HG03135 (cell line): ENCODE data around the gene SKOR1.

Experiments used
- ATAC-seq: cut with Tn5 transposase; IDR thresholded peaks from one replicate; pipeline ENCODE4 v1.9.1; 2021; ENCODE audit warnings: mild to moderate bottlenecking, moderate library complexity; ENCODE audit not compliant: unreplicated experiment

SKOR1 gene

DNA sequence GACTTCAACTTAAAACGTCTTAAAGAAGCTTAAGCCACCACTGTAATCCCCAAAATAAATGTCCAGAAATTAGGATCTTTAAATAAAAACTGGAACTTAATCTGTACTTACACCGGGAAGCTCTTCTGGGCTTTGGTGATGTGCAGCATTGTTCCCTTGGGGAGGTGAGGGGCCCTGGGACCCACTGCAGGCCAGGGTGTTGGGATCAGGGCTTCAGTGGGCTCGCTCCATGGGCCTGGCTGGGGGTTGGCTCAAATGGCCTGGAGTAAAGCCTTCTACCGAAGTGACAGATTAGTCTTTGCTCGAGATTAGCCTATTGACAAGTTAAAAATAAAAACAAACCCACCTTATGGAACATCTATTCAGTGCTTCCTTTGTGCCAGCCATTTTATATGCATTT is 20.7 kb downstream of the SKOR1 start:
- no peak for ATAC-seq

GRCh38 chr15:67849538-67849937 is 24.2 kb downstream of the SKOR1 start:
- no peak for ATAC-seq

- ATAC-seq, result no peak
Observed at GRCh38 chr15:67850336-67850735, 25.0 kb downstream of the SKOR1 start.

DNA sequence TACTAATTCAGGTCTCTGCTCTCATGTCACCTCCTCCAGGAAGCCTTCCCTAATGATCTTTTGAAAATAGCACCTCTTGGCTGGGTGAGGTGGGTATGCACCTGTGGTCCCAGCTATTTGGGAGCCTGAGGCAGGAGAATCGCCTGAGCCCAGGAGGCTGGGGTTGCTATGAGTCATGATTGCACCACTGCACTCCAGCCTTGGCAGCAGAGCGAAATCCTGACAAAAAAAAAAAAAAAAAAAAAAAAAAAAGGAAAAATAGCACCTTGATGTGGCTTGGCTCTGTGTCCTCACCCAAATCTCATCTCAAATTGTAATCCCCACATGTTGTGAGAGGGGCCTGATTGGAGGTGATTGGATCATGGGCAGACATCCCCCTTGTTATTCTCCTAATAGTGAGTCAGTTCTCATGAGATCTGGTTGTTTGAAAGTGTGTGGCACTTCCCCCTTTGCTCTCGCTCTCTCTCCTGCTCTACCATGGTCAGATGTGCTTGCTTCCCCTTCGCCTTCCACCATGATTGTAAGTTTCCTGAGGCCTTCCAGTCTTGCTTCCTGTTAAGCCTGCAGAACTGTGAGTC is 25.8 kb downstream of the SKOR1 start:
- no peak for ATAC-seq

DNA sequence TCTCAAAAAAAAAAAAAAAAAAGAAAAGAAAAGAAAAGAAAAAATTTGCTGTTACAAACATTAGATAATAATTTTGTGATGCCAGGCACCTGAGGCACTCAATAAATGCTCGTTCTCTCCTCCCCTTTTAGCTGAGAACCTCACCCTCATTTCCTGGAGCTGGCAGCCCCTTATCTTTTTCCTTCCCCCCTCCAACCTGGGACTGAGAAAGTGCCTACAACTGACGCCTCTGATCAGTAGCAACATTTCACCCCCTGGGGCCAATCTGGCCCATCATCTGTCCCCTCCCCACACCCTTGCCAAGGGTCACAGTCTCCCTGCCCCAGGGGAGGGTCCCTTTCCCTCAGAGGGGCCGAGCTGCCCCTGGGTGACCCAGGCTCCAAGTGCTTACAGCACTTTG is 27.1 kb downstream of the SKOR1 start:
- ATAC-seq, result no peak

DNA sequence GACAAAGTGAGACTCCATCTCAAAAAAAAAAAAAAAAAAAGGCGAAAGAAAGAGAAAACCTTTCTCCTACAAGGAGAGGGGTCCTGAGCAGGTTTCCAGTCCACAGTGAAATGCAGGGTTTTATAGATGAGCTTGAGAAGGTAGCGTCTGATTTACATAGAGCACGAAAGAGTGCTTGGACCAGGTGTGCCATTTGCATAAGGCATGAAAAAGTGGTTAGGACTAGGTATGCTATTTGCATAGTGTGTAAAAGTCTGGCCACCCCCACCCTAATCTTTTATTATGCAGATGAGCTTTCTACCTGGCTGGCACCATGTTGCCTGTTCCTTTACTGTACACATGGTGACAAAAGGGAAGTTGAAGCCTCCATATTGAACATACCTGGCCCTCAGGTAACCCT is 28.1 kb downstream of the SKOR1 start:
- no peak for ATAC-seq

GRCh38 chr15:67854358-67854757 is 29.0 kb downstream of the SKOR1 start:
- no peak for ATAC-seq

GRCh38 chr15:67855842-67856241 is 30.5 kb downstream of the SKOR1 start:
- ATAC-seq, result no peak

- ATAC-seq, result no peak
Observed at GRCh38 chr15:67857220-67857619, 31.9 kb downstream of the SKOR1 start.

DNA sequence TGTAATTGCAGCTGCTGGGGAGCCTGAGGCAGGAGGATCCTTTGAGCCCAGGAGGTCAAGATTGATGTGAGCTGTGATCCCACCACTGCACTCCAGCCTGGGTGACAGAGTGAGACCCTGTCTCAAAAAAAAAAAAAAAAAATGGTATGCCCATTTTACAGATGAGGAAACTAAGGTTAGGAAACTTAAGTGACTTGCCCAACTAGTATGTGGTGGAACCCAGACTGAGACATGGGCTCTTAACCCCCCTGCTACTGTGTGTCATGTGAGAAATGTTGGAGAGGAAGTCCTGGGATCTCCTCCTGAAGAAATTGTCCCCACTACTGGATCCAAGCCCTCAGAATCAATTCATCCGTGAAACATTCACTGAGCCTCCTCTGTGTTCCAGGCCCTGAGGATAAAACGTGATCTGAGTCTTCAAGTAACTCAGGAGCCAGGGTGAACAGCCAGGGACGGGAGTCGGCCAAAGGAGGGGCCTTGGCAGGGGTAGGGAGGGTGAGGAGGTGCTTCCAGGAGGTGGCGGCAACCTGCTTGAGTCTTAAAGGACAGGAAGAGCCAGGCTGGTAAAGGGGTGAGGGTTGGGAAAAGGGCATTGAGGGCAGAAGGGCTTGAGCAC is 34.1 kb downstream of the SKOR1 start:
- ATAC-seq, result no peak

- no peak for ATAC-seq
Observed at GRCh38 chr15:67861983-67862382, 36.7 kb downstream of the SKOR1 start.

DNA sequence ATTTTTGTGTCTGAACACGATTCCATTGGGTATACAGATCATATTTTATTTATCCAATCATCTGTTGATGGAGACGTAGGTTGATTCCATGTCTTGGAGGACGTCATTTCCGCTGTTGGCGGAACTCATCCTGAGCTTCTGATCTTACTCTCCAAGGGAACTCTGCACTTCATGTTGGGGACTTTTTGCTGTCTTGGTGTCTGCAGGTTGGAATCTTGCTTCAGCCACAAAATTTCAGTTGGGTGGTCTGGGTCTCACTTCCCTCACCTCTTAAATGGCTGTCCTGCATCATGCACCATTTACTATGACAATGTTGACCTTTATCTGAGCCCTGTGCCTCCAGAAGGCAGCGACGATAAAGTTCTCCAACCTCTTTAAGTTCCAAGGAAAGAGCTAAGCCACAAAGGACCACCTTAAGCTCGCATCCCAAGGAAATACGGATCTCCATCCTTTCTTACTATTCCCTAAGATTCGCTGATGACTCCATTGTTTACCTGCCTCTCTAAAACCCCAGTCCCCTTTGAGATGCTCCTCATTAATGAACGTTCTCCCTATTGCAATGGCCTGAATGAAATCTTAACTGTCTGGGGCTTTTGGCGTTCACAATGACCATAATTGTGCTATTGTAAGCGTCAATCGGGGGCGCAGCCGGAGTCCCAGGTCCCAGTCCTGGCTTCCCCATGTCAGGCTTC is 37.6 kb downstream of the SKOR1 start:
- ATAC-seq, result peak; percentile 21

DNA sequence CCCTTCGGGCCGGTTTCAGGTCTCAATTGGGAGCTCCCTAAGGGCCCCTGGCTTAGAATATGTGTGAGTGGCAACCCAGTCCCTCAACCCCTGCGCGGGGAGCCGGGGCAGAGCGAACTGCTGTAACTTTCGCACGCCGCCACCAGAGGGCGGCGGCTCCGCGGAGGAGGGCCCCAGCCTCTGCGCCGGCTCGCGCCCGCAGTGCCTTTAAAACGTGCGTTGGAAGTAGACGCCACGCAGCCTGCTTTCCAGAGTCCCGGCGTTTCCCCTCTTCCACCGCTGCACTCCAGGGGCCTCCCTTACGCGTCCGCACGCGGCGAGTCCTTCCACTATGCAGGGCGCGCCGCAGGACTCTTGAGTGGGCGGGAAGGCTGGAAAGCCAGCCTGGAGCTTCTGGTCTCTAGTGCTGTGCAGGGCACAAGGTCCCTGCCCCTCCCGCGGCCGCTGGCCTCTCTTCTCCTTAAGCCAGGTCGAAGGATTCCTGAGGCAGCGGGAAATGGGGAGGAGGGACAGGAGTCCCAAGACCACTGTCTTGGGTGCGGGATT is 38.2 kb downstream of the SKOR1 start:
- peak; percentile 68 for ATAC-seq

DNA sequence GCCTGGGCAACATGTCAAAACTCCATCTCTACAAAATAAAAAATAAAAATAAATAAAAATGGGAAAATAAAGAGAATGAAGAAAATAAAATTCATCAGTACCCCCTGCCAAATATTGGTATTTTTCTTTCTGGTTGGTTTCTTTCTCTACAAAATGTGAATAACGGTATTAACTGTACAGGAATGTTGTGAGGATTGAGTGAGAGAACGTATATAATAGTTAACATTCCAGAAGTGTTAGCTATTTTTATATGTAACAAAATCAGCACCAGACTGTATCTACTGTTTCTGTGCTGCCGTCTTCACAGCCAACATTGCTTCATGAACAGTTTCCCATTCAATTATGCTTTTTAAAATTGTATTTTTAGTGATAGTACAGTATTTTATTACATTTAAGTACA is 40.0 kb downstream of the SKOR1 start:
- no peak for ATAC-seq

DNA sequence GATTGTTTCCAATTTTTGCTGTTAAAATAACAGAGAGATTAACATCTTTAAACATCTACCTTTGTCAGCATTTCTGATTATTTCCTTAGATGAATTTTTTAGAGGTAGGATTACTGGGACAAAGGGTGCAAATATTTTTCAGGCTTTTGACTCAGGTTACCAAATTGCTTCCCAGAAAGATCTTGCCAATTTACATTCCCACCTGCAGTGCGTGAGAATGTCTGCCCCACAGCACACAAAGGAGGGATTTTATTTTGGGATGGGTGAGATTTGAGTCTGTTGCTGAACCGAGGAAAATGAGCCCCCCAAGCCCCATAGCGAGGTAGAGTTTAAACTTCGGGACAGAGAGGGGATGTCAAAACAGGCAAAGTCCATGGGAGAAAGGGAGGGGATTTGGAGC is 40.5 kb downstream of the SKOR1 start:
- no peak for ATAC-seq

GRCh38 chr15:67869701-67870100 is 44.4 kb downstream of the SKOR1 start:
- ATAC-seq, result no peak

GRCh38 chr15:67870868-67871408 is 45.6 kb downstream of the SKOR1 start:
- ATAC-seq, result no peak

- ATAC-seq, result no peak
Observed at GRCh38 chr15:67873777-67874176, 48.5 kb downstream of the SKOR1 start.

GRCh38 chr15:67878712-67879206 is 53.5 kb downstream of the SKOR1 start:
- no peak for ATAC-seq

- ATAC-seq, result no peak
Observed at GRCh38 chr15:67879440-67880129, 54.3 kb downstream of the SKOR1 start.

DNA sequence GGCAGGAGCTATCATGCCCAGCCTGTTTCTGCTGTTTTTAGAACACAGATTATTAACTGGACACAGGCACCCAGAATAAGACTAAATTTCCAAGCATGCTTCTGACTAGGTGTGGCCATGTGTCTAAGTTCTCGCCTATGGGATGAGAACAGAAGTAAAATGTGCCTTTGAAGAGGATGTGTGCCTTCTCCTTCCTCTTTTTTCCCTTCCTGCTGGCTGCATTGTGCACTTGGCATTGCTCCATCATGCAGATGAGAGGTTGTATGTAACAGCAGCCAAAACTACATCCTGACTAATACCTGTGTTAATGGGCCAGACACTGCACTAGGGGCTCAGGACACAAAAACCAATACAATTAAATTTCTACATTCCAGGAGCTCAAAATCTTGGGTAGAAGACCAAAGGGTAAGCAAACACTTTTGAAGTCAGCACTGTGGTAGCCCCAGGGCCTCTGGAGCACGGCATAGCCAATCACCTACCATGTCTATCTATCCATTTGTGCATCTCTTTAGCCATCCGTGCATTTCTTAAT is 55.4 kb downstream of the SKOR1 start:
- no peak for ATAC-seq
